Astrocyte (in vitro differentiated cells and primary cell): Measurements from ENCODE around the gene ERCC6L2. TPM values are rescaled to one million over a fixed set of nuclear protein-coding genes. Genes with fewer than 3 reads are reported as not detected.

Experiments used
- DNase-seq: peaks from one replicate; pipeline ENCODE4 v3.0.0-alpha.2; 2010; ENCODE audit warnings: low read depth
- FAIRE-seq: peaks from 2 replicates; lab custom pipeline; 2011; peaks lifted over from hg19 to GRCh38; lab: Jason Lieb, UNC
- H2AFZ ChIP-seq: 2 replicates; pipeline ENCODE4 v1.6.0; 2012; ENCODE audit warnings: low read depth, low read length, inconsistent platforms
- H3K27ac ChIP-seq: 2 replicates; pipeline ENCODE4 v1.5.1; 2011; ENCODE audit warnings: low read depth, low read length, inconsistent platforms
- H3K27me3 ChIP-seq: 2 replicates; pipeline ENCODE4 v1.6.0; 2011; ENCODE audit warnings: low read length, inconsistent platforms; ENCODE audit not compliant: insufficient read depth
- H3K36me3 ChIP-seq: 2 replicates; pipeline ENCODE4 v1.5.1; 2011; ENCODE audit warnings: low read length, inconsistent platforms; ENCODE audit not compliant: insufficient read depth
- H3K4me1 ChIP-seq: 2 replicates; pipeline ENCODE4 v1.5.1; 2011; ENCODE audit warnings: low read length, inconsistent platforms; ENCODE audit not compliant: insufficient read depth
- H3K4me2 ChIP-seq: 2 replicates; pipeline ENCODE4 v1.6.0; 2012; ENCODE audit warnings: low read length, inconsistent platforms
- H3K4me3 ChIP-seq: 2 replicates; pipeline ENCODE4 v1.5.1; 2011; ENCODE audit warnings: low read depth, mild to moderate bottlenecking, low read length, inconsistent platforms; ENCODE audit not compliant: insufficient read depth
- H3K79me2 ChIP-seq: 2 replicates; pipeline ENCODE4 v1.6.0; 2012; ENCODE audit warnings: mild to moderate bottlenecking, low read length, inconsistent platforms; ENCODE audit not compliant: insufficient read depth
- H3K9ac ChIP-seq: 2 replicates; pipeline ENCODE4 v1.6.0; 2012; ENCODE audit warnings: mild to moderate bottlenecking, low read length, inconsistent platforms
- H3K9me3 ChIP-seq: 2 replicates; pipeline ENCODE4 v1.5.1; 2012; ENCODE audit warnings: low read depth, mild to moderate bottlenecking, low read length, inconsistent platforms; ENCODE audit not compliant: insufficient read depth
- H4K20me1 ChIP-seq: 2 replicates; pipeline ENCODE4 v1.6.0; 2012; ENCODE audit warnings: low read length, inconsistent platforms; ENCODE audit not compliant: insufficient read depth
- H3K27ac Mint-ChIP-seq: one replicate; pipeline ENCODE4 v1.8.0; 2021; ENCODE audit warnings: mild to moderate bottlenecking, mixed read lengths; ENCODE audit not compliant: unreplicated experiment
- H3K27me3 Mint-ChIP-seq: one replicate; pipeline ENCODE4 v1.8.0; 2021; ENCODE audit warnings: low read depth, mixed read lengths; ENCODE audit not compliant: unreplicated experiment
- H3K36me3 Mint-ChIP-seq: one replicate; pipeline ENCODE4 v1.8.0; 2021; ENCODE audit warnings: low read depth, mixed read lengths; ENCODE audit not compliant: unreplicated experiment
- H3K4me1 Mint-ChIP-seq: one replicate; pipeline ENCODE4 v1.8.0; 2021; ENCODE audit warnings: low read depth, mixed read lengths; ENCODE audit not compliant: unreplicated experiment
- H3K4me3 Mint-ChIP-seq: one replicate; pipeline ENCODE4 v1.8.0; 2021; ENCODE audit warnings: mild to moderate bottlenecking, moderate library complexity, mixed read lengths; ENCODE audit not compliant: unreplicated experiment
- H3K9me3 Mint-ChIP-seq: one replicate; pipeline ENCODE4 v1.8.0; 2021; ENCODE audit warnings: mild to moderate bottlenecking, mixed read lengths; ENCODE audit not compliant: unreplicated experiment
- EZH2 ChIP-seq: IDR thresholded peaks from 2 replicates; pipeline ENCODE4 v1.6.1; 2012; ENCODE audit warnings: mild to moderate bottlenecking, low read length, inconsistent platforms; ENCODE audit not compliant: insufficient read depth
- total RNA-seq: library from RNA; stranded (reverse); gene quantifications from 2 replicates; pipeline ENCODE4 v1.2.1, GENCODE V29; 2021
- TF ChIP-seq, protein P1 (sequence below): IDR thresholded peaks from 2 replicates; pipeline ENCODE4 v1.5.1; 2011; ENCODE audit warnings: low read depth, mild to moderate bottlenecking, inconsistent platforms, low read length, moderate library complexity; ENCODE audit not compliant: insufficient read depth

ERCC6L2 gene
- total RNA-seq, 1 donor from 2014 or later = 31.9 TPM

DNA sequence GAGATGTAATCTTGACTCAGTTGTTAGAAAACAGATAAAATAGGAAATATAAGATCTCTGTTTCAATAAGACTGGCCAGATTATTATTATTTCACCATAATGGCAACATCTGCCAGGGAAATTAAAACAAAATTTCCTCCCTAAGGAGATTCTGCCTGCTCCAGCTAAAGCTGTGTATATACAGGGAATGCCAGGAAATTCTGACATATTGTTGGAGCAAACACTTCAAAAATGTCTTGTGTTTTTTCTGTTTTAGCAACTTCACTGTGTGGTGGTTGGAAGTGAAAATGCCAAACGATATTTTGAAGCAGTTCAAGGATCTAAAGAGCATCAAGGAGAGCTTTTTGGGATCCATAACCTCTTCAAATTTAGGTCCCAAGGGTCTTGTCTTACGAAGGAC, 90.8 kb downstream of the ERCC6L2 start:
- Histone ChIP-seq H3K27me3 (no peaks in the 10 kb centered on the region), H4K20me1 (no peaks in the 10 kb centered on the region), H3K4me3 (no peak overlapping the region), H3K27ac (no peak overlapping the region), H3K79me2 (no peaks in the 10 kb centered on the region), H3K9ac (no peak overlapping the region), H2AFZ (no peak overlapping the region), H3K9me3 (no peaks in the 10 kb centered on the region), H3K36me3 (peaks cover 9% of the 10 kb centered on the region), H3K4me1 (no peaks in the 10 kb centered on the region), H3K4me2 (no peak overlapping the region)
- H3K27me3 Mint-ChIP-seq = no peaks in the 10 kb centered on the region
- no peak overlapping the region for H3K27ac Mint-ChIP-seq
- DNase-seq = no peak
- peaks cover 6% of the 10 kb centered on the region for H3K36me3 Mint-ChIP-seq
- no peak for FAIRE-seq
- no peaks in the 10 kb centered on the region for H3K9me3 Mint-ChIP-seq
- no peak overlapping the region for H3K4me3 Mint-ChIP-seq
- no peak for TF ChIP-seq EZH2
- TF ChIP-seq, protein P1, sequence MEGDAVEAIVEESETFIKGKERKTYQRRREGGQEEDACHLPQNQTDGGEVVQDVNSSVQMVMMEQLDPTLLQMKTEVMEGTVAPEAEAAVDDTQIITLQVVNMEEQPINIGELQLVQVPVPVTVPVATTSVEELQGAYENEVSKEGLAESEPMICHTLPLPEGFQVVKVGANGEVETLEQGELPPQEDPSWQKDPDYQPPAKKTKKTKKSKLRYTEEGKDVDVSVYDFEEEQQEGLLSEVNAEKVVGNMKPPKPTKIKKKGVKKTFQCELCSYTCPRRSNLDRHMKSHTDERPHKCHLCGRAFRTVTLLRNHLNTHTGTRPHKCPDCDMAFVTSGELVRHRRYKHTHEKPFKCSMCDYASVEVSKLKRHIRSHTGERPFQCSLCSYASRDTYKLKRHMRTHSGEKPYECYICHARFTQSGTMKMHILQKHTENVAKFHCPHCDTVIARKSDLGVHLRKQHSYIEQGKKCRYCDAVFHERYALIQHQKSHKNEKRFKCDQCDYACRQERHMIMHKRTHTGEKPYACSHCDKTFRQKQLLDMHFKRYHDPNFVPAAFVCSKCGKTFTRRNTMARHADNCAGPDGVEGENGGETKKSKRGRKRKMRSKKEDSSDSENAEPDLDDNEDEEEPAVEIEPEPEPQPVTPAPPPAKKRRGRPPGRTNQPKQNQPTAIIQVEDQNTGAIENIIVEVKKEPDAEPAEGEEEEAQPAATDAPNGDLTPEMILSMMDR = no peak
- no peaks in the 10 kb centered on the region for H3K4me1 Mint-ChIP-seq

DNA sequence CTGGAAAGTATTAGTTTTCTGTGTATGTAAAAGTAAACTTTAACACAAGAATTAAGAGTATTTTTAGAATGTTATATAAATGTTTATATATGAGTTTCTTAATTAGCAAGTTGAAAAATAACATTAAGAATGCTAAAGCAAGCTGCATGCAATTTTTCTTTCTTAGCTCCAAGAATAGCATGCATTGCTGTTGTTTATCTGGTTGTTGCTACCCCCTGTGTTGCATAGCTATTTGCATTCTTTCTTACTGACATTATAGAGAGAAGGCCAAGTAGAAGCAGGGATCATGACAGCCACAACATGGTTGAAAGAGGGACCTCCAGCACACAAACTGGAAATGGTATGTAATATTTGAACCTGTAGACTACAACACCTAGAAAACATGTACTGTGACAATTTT, 94.8 kb downstream of the ERCC6L2 start:
- no peak overlapping the region for H3K9ac ChIP-seq
- TF ChIP-seq EZH2 = no peak
- TF ChIP-seq, protein P1 = no peak
- Mint-ChIP-seq H3K4me1 (no peaks in the 10 kb centered on the region), H3K27ac (no peak overlapping the region), H3K27me3 (no peaks in the 10 kb centered on the region), H3K4me3 (no peak overlapping the region), H3K9me3 (no peaks in the 10 kb centered on the region), H3K36me3 (peaks cover 7% of the 10 kb centered on the region)
- FAIRE-seq = no peak
- peaks cover 17% of the 10 kb centered on the region for H3K36me3 ChIP-seq
- H3K9me3 ChIP-seq = no peaks in the 10 kb centered on the region
- DNase-seq = no peak
- no peak overlapping the region for H2AFZ ChIP-seq
- H3K4me1 ChIP-seq = no peaks in the 10 kb centered on the region
- no peak overlapping the region for H3K4me3 ChIP-seq
- H3K4me2 ChIP-seq = no peak overlapping the region
- H3K79me2 ChIP-seq = no peaks in the 10 kb centered on the region
- H3K27me3 ChIP-seq = no peaks in the 10 kb centered on the region
- no peaks in the 10 kb centered on the region for H4K20me1 ChIP-seq
- H3K27ac ChIP-seq = no peak overlapping the region

DNA sequence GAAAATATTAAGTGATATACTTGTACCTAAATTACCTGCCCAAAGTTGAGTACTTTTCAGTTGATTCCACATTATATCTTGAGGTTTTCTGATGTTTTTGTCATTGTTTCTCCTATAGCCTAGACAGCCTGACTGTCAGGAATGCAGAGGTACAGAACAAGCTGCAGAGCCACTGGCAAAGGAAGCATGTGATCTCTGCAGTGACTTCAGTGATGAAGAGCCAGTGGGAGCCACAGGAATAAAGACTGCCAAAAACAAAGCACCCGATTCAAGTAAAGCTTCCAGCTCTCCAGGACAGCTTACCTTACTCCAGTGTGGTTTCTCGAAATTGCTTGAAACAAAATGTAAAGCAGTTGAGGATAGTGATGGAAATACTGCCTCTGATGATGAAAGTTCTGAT, 96.3 kb downstream of the ERCC6L2 start:
- Histone ChIP-seq H3K4me1 (no peaks in the 10 kb centered on the region), H3K4me3 (no peak overlapping the region), H3K4me2 (no peak overlapping the region), H3K9ac (no peak overlapping the region), H3K27ac (no peak overlapping the region), H3K9me3 (no peaks in the 10 kb centered on the region), H3K79me2 (no peaks in the 10 kb centered on the region), H2AFZ (no peak overlapping the region), H3K27me3 (no peaks in the 10 kb centered on the region), H3K36me3 (peaks cover 17% of the 10 kb centered on the region), H4K20me1 (no peaks in the 10 kb centered on the region)
- Mint-ChIP-seq H3K27ac (no peak overlapping the region), H3K4me1 (no peaks in the 10 kb centered on the region), H3K9me3 (no peaks in the 10 kb centered on the region), H3K4me3 (no peak overlapping the region), H3K27me3 (no peaks in the 10 kb centered on the region), H3K36me3 (peaks cover 8% of the 10 kb centered on the region)
- FAIRE-seq (no peak), DNase-seq (no peak)
- TF ChIP-seq EZH2 = no peak
- TF ChIP-seq, protein P1 = no peak
